CD8-positive, alpha-beta memory T cell (primary cell): ENCODE measurements around the gene MIPOL1. TPM values are rescaled to one million over a fixed set of nuclear protein-coding genes. Genes with fewer than 3 reads are reported as not detected.
"Not testable (repeated sequence)": the region's sequence is repeated elsewhere in the genome, so short reads cannot be mapped to it uniquely, and the experiment has no call there.

Source experiments
- CTCF ChIA-PET: fragments of 350-600 bp; sonication (Branson Sonifier 250); formaldehyde crosslinking; loops from one replicate; lab custom pipeline; 2021; ENCODE audit warnings: antibody characterized with exemption; lab: Charles Lee
- POLR2A ChIA-PET: fragments of 350-600 bp; sonication (Branson Sonifier 250); formaldehyde crosslinking; loops from one replicate; lab custom pipeline; 2021; ENCODE audit warnings: antibody characterized with exemption; lab: Charles Lee
- DNase-seq, 5 donors: peaks; one replicate each; pipeline versions ENCODE4 v3.0.0 to v3.0.0-alpha.2; 2020 to 2022; ENCODE audit warnings: mixed read lengths in 1 of 5
- H3K27ac ChIP-seq: one replicate; pipeline ENCODE4 v1.7.0; 2013; ENCODE audit warnings: low read depth, mild to moderate bottlenecking, low read length, moderate library complexity
- H3K27me3 ChIP-seq: 2 replicates; pipeline ENCODE4 v1.7.0; 2013; ENCODE audit warnings: low read length, mild to moderate bottlenecking; ENCODE audit not compliant: insufficient read depth, poor library complexity, severe bottlenecking
- H3K36me3 ChIP-seq: 2 replicates; pipeline ENCODE4 v1.7.0; 2013; ENCODE audit warnings: mild to moderate bottlenecking, low read length, moderate library complexity; ENCODE audit not compliant: insufficient read depth
- H3K4me1 ChIP-seq: 2 replicates; pipeline ENCODE4 v1.7.0; 2013; ENCODE audit warnings: mild to moderate bottlenecking, low read length, moderate library complexity; ENCODE audit not compliant: insufficient read depth
- H3K4me3 ChIP-seq: 2 replicates; pipeline ENCODE4 v1.7.0; 2013; ENCODE audit warnings: mild to moderate bottlenecking, low read length
- H3K9me3 ChIP-seq: 2 replicates; pipeline ENCODE4 v1.7.0; 2013; ENCODE audit warnings: mild to moderate bottlenecking, low read length
- H3K27ac Mint-ChIP-seq, 8 donors: one replicate each; pipeline ENCODE4 v1.8.0; 2020 to 2021; ENCODE audit warnings: mixed read lengths in 8 of 8, mild to moderate bottlenecking in 6 of 8, inconsistent platforms in 3 of 8, moderate library complexity in 3 of 8
- H3K27me3 Mint-ChIP-seq, 2 donors: one replicate each; pipeline ENCODE4 v1.8.0; 2020 to 2021; ENCODE audit warnings: mixed read lengths in 2 of 2, mild to moderate bottlenecking in 1 of 2, moderate library complexity in 1 of 2
- H3K36me3 Mint-ChIP-seq, 3 donors: one replicate each; pipeline ENCODE4 v1.8.0; 2020 to 2021; ENCODE audit warnings: mixed read lengths in 3 of 3, inconsistent platforms in 1 of 3, mild to moderate bottlenecking in 1 of 3
- H3K4me1 Mint-ChIP-seq, 3 donors: one replicate each; pipeline ENCODE4 v1.8.0; 2020 to 2021; ENCODE audit warnings: mixed read lengths in 3 of 3, inconsistent platforms in 1 of 3, mild to moderate bottlenecking in 1 of 3
- H3K4me3 Mint-ChIP-seq, 7 donors: one replicate each; pipeline ENCODE4 v1.8.0; 2020 to 2021; ENCODE audit warnings: mixed read lengths in 7 of 7, mild to moderate bottlenecking in 6 of 7, moderate library complexity in 4 of 7, inconsistent platforms in 2 of 7
- H3K9me3 Mint-ChIP-seq, 5 donors: one replicate each; pipeline ENCODE4 v1.8.0; 2020 to 2022; ENCODE audit warnings: mixed read lengths in 5 of 5, mild to moderate bottlenecking in 3 of 5, moderate library complexity in 2 of 5, inconsistent platforms in 1 of 5
- polyA plus RNA-seq: library from polyadenylated mRNA; unstranded; fragments of 300-500 nt; fragmentation: Illumina TruSeq; gene quantifications from one replicate; pipeline ENCODE4 v1.2.3, GENCODE V29; 2021
- total RNA-seq, 2 experiments: library from RNA; stranded (reverse); gene quantifications; one replicate each; pipeline ENCODE4 v1.2.3, GENCODE V29; 2021

MIPOL1 gene
- total and polyA plus RNA-seq, 3 experiments from 2014 or later = not detected

GRCh38 chr14:37443461-37443860 is 245.7 kb downstream of the MIPOL1 start:
- ChIA-PET CTCF (no interaction called here), POLR2A (no interaction called here)
- peaks cover 8 to 29% (median 9%) of the 10 kb centered on the region in 5 donors for H3K9me3 Mint-ChIP-seq
- no peak for DNase-seq
- H3K4me3 Mint-ChIP-seq = no peak overlapping the region
- Histone ChIP-seq H3K9me3 (no peaks in the 10 kb centered on the region), H3K4me1 (no peaks in the 10 kb centered on the region), H3K27ac (no peak overlapping the region), H3K36me3 (no peaks in the 10 kb centered on the region), H3K4me3 (no peak overlapping the region), H3K27me3 (no peaks in the 10 kb centered on the region)
- no peaks in the 10 kb centered on the region for H3K27me3 Mint-ChIP-seq
- no peak overlapping the region for H3K27ac Mint-ChIP-seq
- no peaks in the 10 kb centered on the region for H3K36me3 Mint-ChIP-seq
- no peaks in the 10 kb centered on the region for H3K4me1 Mint-ChIP-seq

- H3K36me3 ChIP-seq = no peaks in the 10 kb centered on the region
- H3K27me3 Mint-ChIP-seq = no peaks in the 10 kb centered on the region
- CTCF ChIA-PET = no interaction called here
- H3K27ac Mint-ChIP-seq = no peak overlapping the region
- H3K27me3 ChIP-seq = no peaks in the 10 kb centered on the region
- no peak overlapping the region for H3K27ac ChIP-seq
- peaks cover 6 to 32% (median 8%) of the 10 kb centered on the region in 5 donors for H3K9me3 Mint-ChIP-seq
- H3K4me3 ChIP-seq = no peak overlapping the region
- POLR2A ChIA-PET = no interaction called here
- no peaks in the 10 kb centered on the region for H3K36me3 Mint-ChIP-seq
- no peak overlapping the region for H3K4me3 Mint-ChIP-seq
- DNase-seq = no peak
- H3K4me1 ChIP-seq = no peaks in the 10 kb centered on the region
- H3K4me1 Mint-ChIP-seq = no peaks in the 10 kb centered on the region
- no peaks in the 10 kb centered on the region for H3K9me3 ChIP-seq
Observed at GRCh38 chr14:37447883-37448391, 250.2 kb downstream of the MIPOL1 start.

- ChIA-PET CTCF (no interaction called here), POLR2A (no interaction called here)
- H3K27ac Mint-ChIP-seq = no peak overlapping the region
- no peak overlapping the region for H3K4me3 ChIP-seq
- no peak overlapping the region for H3K27ac ChIP-seq
- H3K9me3 Mint-ChIP-seq = peaks cover 6 to 31% (median 8%) of the 10 kb centered on the region in 5 donors
- H3K36me3 Mint-ChIP-seq = no peaks in the 10 kb centered on the region
- no peaks in the 10 kb centered on the region for H3K27me3 ChIP-seq
- H3K27me3 Mint-ChIP-seq = no peaks in the 10 kb centered on the region
- H3K4me3 Mint-ChIP-seq = no peak overlapping the region
- no peaks in the 10 kb centered on the region for H3K36me3 ChIP-seq
- H3K9me3 ChIP-seq = no peaks in the 10 kb centered on the region
- no peaks in the 10 kb centered on the region for H3K4me1 Mint-ChIP-seq
- no peaks in the 10 kb centered on the region for H3K4me1 ChIP-seq
- no peak for DNase-seq
Observed at GRCh38 chr14:37452323-37452722, 254.6 kb downstream of the MIPOL1 start.

- peaks cover 4 to 26% (median 13%) of the 10 kb centered on the region in 5 donors for H3K9me3 Mint-ChIP-seq
- no peaks in the 10 kb centered on the region for H3K4me1 ChIP-seq
- POLR2A ChIA-PET = no interaction called here
- no peak overlapping the region for H3K4me3 Mint-ChIP-seq
- H3K4me1 Mint-ChIP-seq = no peaks in the 10 kb centered on the region
- no peaks in the 10 kb centered on the region for H3K36me3 Mint-ChIP-seq
- no peak overlapping the region for H3K27ac Mint-ChIP-seq
- H3K4me3 ChIP-seq = no peak overlapping the region
- no peaks in the 10 kb centered on the region for H3K9me3 ChIP-seq
- no peak for DNase-seq
- H3K27me3 ChIP-seq = no peaks in the 10 kb centered on the region
- CTCF ChIA-PET = no interaction called here
- H3K36me3 ChIP-seq = no peaks in the 10 kb centered on the region
- no peaks in the 10 kb centered on the region for H3K27me3 Mint-ChIP-seq
- no peak overlapping the region for H3K27ac ChIP-seq
Observed at GRCh38 chr14:37453985-37454384, 256.2 kb downstream of the MIPOL1 start.

- no peak overlapping the region for H3K4me3 Mint-ChIP-seq
Observed at GRCh38 chr14:37457334-37457733, 259.6 kb downstream of the MIPOL1 start.

GRCh38 chr14:37462426-37462825 is 264.7 kb downstream of the MIPOL1 start:
- H3K4me3 ChIP-seq, CTCF ChIA-PET, H3K36me3 ChIP-seq, H3K4me1 ChIP-seq, H3K9me3 ChIP-seq, H3K4me1 Mint-ChIP-seq, DNase-seq, H3K27me3 Mint-ChIP-seq, H3K27ac ChIP-seq, POLR2A ChIA-PET, H3K27ac Mint-ChIP-seq, H3K36me3 Mint-ChIP-seq, H3K4me3 Mint-ChIP-seq, H3K27me3 ChIP-seq: not testable (repeated sequence)
- peaks cover 19 to 41% (median 26%) of the 10 kb centered on the region in 5 donors for H3K9me3 Mint-ChIP-seq

More at GRCh38 chr14:37457334-37457733, 259.6 kb downstream of the MIPOL1 start:
- H3K27me3 Mint-ChIP-seq = no peaks in the 10 kb centered on the region
- no peaks in the 10 kb centered on the region for H3K36me3 Mint-ChIP-seq
- Histone ChIP-seq H3K4me3 (no peak overlapping the region), H3K4me1 (no peaks in the 10 kb centered on the region), H3K9me3 (no peaks in the 10 kb centered on the region), H3K27ac (no peak overlapping the region), H3K36me3 (no peaks in the 10 kb centered on the region), H3K27me3 (no peaks in the 10 kb centered on the region)
- ChIA-PET CTCF (no interaction called here), POLR2A (no interaction called here)
- no peak overlapping the region for H3K27ac Mint-ChIP-seq
- H3K9me3 Mint-ChIP-seq = peaks cover 11 to 33% (median 21%) of the 10 kb centered on the region in 5 donors
- DNase-seq = no peak
- no peaks in the 10 kb centered on the region for H3K4me1 Mint-ChIP-seq

- Histone ChIP-seq H3K9me3 (no peaks in the 10 kb centered on the region), H3K36me3 (no peaks in the 10 kb centered on the region), H3K27me3 (no peaks in the 10 kb centered on the region), H3K4me3 (no peak overlapping the region), H3K27ac (no peak overlapping the region), H3K4me1 (no peaks in the 10 kb centered on the region)
- peaks cover 17 to 46% (median 21%) of the 10 kb centered on the region in 5 donors for H3K9me3 Mint-ChIP-seq
- ChIA-PET CTCF (no interaction called here), POLR2A (no interaction called here)
- no peaks in the 10 kb centered on the region for H3K4me1 Mint-ChIP-seq
- no peaks in the 10 kb centered on the region for H3K36me3 Mint-ChIP-seq
- H3K27me3 Mint-ChIP-seq = no peaks in the 10 kb centered on the region
- no peak for DNase-seq
- H3K27ac Mint-ChIP-seq = no peak overlapping the region
- no peak overlapping the region for H3K4me3 Mint-ChIP-seq
Observed at GRCh38 chr14:37464192-37464858, 266.6 kb downstream of the MIPOL1 start.

- H3K9me3 Mint-ChIP-seq = peaks cover 8 to 41% (median 15%) of the 10 kb centered on the region in 5 donors
- ChIA-PET POLR2A (no interaction called here), CTCF (no interaction called here)
- DNase-seq = no peak
- Histone ChIP-seq H3K9me3 (no peaks in the 10 kb centered on the region), H3K36me3 (no peaks in the 10 kb centered on the region), H3K27ac (no peak overlapping the region), H3K4me3 (no peak overlapping the region), H3K27me3 (no peaks in the 10 kb centered on the region), H3K4me1 (no peaks in the 10 kb centered on the region)
- no peaks in the 10 kb centered on the region for H3K27me3 Mint-ChIP-seq
- no peak overlapping the region for H3K27ac Mint-ChIP-seq
- H3K36me3 Mint-ChIP-seq = no peaks in the 10 kb centered on the region
- no peaks in the 10 kb centered on the region for H3K4me1 Mint-ChIP-seq
- no peak overlapping the region for H3K4me3 Mint-ChIP-seq
Observed at GRCh38 chr14:37466003-37466622, 268.4 kb downstream of the MIPOL1 start.
